Measurements from ENCODE around the gene PTPRA.

GRCh38 chr20:2981646-2982045, 108.4 kb downstream of the PTPRA start:
- TF ChIP-seq EP300 (IDR thresholded peaks at IDR 0.05) (no peak), CTCF (IDR thresholded peaks at IDR 0.05) (no peak), POLR2A (IDR thresholded peaks at IDR 0.05) (no peak)

Data from stomach (tissue), 4 donors.